H1 (cell line): ENCODE measurements around the gene FOXK1. TPM values are rescaled to one million over a fixed set of nuclear protein-coding genes. Genes with fewer than 3 reads are reported as not detected.

Experiments
- CHD7 ChIP-seq: fragments of 300-600 bp; sonication (generic); IDR thresholded peaks from 2 replicates; pipeline ENCODE4 v1.7.1; 2012; ENCODE audit warnings: low read length, moderate library complexity, mild to moderate bottlenecking, inconsistent platforms; ENCODE audit not compliant: insufficient replicate concordance
- EGR1 ChIP-seq: IDR thresholded peaks from 2 replicates; pipeline ENCODE4 v1.6.1; 2011; ENCODE audit warnings: low read depth, low read length, borderline replicate concordance
- EP300 ChIP-seq, 2 experiments: IDR thresholded peaks; 1 replicate in 1 of 2; 2 replicates in 1 of 2; pipeline ENCODE4 v1.6.1; 2011 to 2012; ENCODE audit warnings: low read depth in 2 of 2, low read length in 2 of 2, mild to moderate bottlenecking in 2 of 2, borderline replicate concordance in 1 of 2, inconsistent platforms in 1 of 2, moderate library complexity in 1 of 2
- PHF8 ChIP-seq: fragments of 200-600 bp; sonication (generic); conservative IDR thresholded peaks from 2 replicates; pipeline ENCODE4 v1.7.1; 2012; ENCODE audit warnings: low read depth, mild to moderate bottlenecking, inconsistent platforms, low read length, moderate library complexity
- SAP30 ChIP-seq: fragments of 300-600 bp; sonication (generic); IDR thresholded peaks from 2 replicates; pipeline ENCODE4 v1.7.1; 2012; ENCODE audit warnings: low read length, moderate library complexity, mild to moderate bottlenecking, inconsistent platforms; ENCODE audit not compliant: insufficient read depth, insufficient replicate concordance
- SIN3A ChIP-seq, 2 experiments: IDR thresholded peaks in 1 of 2; conservative IDR thresholded peaks in 1 of 2; 2 replicates each; pipeline ENCODE4 v1.6.1; 2011 to 2012; ENCODE audit warnings: low read length in 2 of 2, improper control_type of control experiment in 1 of 2, low read depth in 1 of 2, mild to moderate bottlenecking in 1 of 2
- SIRT6 ChIP-seq: IDR thresholded peaks from one replicate; pipeline ENCODE4 v1.7.1; 2012; ENCODE audit warnings: low read length, inconsistent platforms
- SP1 ChIP-seq: IDR thresholded peaks from 2 replicates; pipeline ENCODE4 v1.6.1; 2011; ENCODE audit warnings: low read depth, low read length
- TCF12 ChIP-seq: IDR thresholded peaks from 2 replicates; pipeline ENCODE4 v1.6.1; 2011; ENCODE audit warnings: low read depth, mild to moderate bottlenecking, low read length
- polyA plus RNA-seq, 7 experiments: library from polyadenylated mRNA; depleted of rRNA in 3 of 7; stranded (reverse) in 5 of 7; unstranded in 2 of 7; fragments of >200 nt in 5 of 7; fragments of 200-250 nt in 2 of 7; gene quantifications; 1 replicate in 5 of 7; 2 replicates in 1 of 7; 4 replicates in 1 of 7; pipeline versions ENCODE4 v1.2.1 to v1.2.3, GENCODE V29; 2011 to 2013; ENCODE audit warnings: missing spikeins in 2 of 7, mixed read lengths in 2 of 7
- total RNA-seq: library from RNA; stranded (reverse); fragmentation: NEBNext Ultra II Directional; extraction: Animal tissue kit (Norgen Biotek cat#: 25700); gene quantifications from 2 replicates; pipeline ENCODE4 v1.2.1, GENCODE V29; 2021
- TF ChIP-seq, protein P1 (sequence below): IDR thresholded peaks from 2 replicates; pipeline ENCODE4 v1.6.1; 2011; ENCODE audit warnings: low read depth, mild to moderate bottlenecking, low read length; ENCODE audit not compliant: insufficient read depth

The FOXK1 gene
- total and polyA plus RNA-seq, 2 of the 8 experiments (the other 6 are each of a cell fraction or from before 2014, with no cell fraction given) = 2.0 to 8.5 TPM

GRCh38 chr7:4689668-4690067 is 7.6 kb downstream of the FOXK1 start (continued):
- no peak for TF ChIP-seq CHD7
- no peak for TF ChIP-seq SIN3A (conservative IDR thresholded peaks at IDR 0.05 in 1 of 2, IDR thresholded peaks at IDR 0.05 in 1 of 2; ENCODE audit: low read depth in 1 of 2, low read length in 2 of 2)
- TF ChIP-seq SIRT6 = no peak
- TF ChIP-seq SAP30 = no peak
- no peak for TF ChIP-seq PHF8
- no peak for TF ChIP-seq EP300 (IDR thresholded peaks at IDR 0.05; ENCODE audit: borderline replicate concordance in 1 of 2, low read depth in 2 of 2, low read length in 2 of 2)
- TF ChIP-seq, protein P1, sequence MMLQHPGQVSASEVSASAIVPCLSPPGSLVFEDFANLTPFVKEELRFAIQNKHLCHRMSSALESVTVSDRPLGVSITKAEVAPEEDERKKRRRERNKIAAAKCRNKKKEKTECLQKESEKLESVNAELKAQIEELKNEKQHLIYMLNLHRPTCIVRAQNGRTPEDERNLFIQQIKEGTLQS = no peak
- no peak for TF ChIP-seq TCF12
- TF ChIP-seq EGR1 = no peak
- no peak for TF ChIP-seq SP1
